ENCODE data around the gene EDEM2. TPM values are rescaled to one million over a fixed set of nuclear protein-coding genes. Genes with fewer than 3 reads are reported as not detected.
A peak's percentile ranks its signal among the peaks of the same experiment; 100 is the strongest.
"Not testable (repeated sequence)": the region's sequence is repeated elsewhere in the genome, so short reads cannot be mapped to it uniquely, and the experiment has no call there.

The EDEM2 gene, protein sequence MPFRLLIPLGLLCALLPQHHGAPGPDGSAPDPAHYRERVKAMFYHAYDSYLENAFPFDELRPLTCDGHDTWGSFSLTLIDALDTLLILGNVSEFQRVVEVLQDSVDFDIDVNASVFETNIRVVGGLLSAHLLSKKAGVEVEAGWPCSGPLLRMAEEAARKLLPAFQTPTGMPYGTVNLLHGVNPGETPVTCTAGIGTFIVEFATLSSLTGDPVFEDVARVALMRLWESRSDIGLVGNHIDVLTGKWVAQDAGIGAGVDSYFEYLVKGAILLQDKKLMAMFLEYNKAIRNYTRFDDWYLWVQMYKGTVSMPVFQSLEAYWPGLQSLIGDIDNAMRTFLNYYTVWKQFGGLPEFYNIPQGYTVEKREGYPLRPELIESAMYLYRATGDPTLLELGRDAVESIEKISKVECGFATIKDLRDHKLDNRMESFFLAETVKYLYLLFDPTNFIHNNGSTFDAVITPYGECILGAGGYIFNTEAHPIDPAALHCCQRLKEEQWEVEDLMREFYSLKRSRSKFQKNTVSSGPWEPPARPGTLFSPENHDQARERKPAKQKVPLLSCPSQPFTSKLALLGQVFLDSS
- 1 to 10 TPM; 5.3 to 8.6 TPM for polyA plus RNA-seq

DNA sequence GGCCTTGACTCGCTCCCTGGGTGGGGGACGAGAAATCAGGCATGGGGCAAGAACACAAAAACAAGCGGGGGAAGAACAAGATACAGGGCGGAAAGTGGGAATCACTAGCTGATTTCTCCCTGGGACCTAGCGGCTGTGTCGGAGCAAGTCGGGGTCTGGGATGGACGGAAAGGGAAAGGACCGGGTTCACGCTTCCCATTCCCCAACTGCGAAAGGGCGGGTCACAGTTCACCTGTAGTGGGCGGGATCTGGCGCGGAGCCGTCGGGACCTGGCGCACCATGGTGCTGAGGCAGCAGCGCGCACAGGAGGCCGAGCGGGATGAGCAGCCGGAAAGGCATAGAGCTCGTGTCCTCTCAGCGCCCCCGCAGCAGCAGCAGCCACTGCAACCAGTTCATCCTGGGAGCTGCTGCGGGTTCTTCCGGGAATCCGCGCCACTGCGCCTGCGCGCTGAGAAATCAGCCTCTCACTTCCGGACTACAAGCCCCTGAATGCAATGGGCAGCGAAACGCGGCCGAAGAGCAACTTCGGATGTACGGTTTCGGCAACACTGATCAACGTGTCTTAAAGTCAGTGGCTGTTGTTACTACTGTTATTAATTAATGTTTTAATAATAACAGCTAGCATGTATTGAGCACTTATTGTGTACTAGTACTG lies at the start of gene EDEM2:
EDEM2 (minus strand) TSS at position 417 of the 655 bp plus-strand sequence; CDS start at position 339, 78 bp downstream.
- H3K4me1 ChIP-seq (ENCODE audit: control insufficient read depth in 2 of 2, insufficient read depth in 2 of 2, low read length in 1 of 2), result no peaks in the 10 kb centered on the region
- peak within 1 kb of the TSS; percentile 92 to 96 for H3K27ac ChIP-seq (ENCODE audit: low read depth in 2 of 2, low read length in 1 of 2)
- no peaks in the 10 kb centered on the region for H3K9me3 ChIP-seq (ENCODE audit: control insufficient read depth in 2 of 2, insufficient read depth in 1 of 2, low read depth in 1 of 2, low read length in 1 of 2)
- H3K4me3 ChIP-seq (ENCODE audit: low read depth in 1 of 2, low read length in 2 of 2), result peak within 1 kb of the TSS; percentile 85 to 88
- WGBS, 2 donors, result 0 to 1% methylated on average over 37 to 42 of the region's 42 CpGs
- no peaks in the 10 kb centered on the region for H3K27me3 ChIP-seq (ENCODE audit: control insufficient read depth in 1 of 2, insufficient read depth in 2 of 2, low read length in 2 of 2)
- H3K36me3 ChIP-seq (ENCODE audit: control insufficient read depth in 2 of 2, insufficient read depth in 2 of 2, low read length in 1 of 2), result no peaks in the 10 kb centered on the region

DNA sequence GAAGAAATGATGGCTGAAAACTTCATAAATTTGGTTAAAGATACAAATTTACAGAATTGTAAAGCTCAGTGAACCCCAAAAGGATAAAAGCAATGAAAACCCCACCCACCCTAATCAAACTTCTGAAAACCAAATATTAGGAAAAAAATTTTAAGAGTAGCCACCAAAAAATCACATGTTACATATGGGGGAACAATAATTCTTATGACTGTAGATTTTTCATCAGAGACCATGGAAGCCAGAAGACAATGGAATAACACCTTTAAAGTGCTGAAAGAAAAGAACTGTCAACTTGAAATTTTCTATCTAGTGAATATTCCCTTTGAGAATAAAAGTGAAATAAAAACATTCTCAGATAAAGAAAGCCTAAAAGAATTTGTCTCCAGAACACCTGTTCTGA lies 49.2 kb upstream of the EDEM2 start:
- no peak overlapping the region for H3K4me3 ChIP-seq (ENCODE audit: low read depth in 1 of 2, low read length in 2 of 2)
- no peaks in the 10 kb centered on the region for H3K9me3 ChIP-seq (ENCODE audit: control insufficient read depth in 2 of 2, insufficient read depth in 1 of 2, low read depth in 1 of 2, low read length in 1 of 2)

DNA sequence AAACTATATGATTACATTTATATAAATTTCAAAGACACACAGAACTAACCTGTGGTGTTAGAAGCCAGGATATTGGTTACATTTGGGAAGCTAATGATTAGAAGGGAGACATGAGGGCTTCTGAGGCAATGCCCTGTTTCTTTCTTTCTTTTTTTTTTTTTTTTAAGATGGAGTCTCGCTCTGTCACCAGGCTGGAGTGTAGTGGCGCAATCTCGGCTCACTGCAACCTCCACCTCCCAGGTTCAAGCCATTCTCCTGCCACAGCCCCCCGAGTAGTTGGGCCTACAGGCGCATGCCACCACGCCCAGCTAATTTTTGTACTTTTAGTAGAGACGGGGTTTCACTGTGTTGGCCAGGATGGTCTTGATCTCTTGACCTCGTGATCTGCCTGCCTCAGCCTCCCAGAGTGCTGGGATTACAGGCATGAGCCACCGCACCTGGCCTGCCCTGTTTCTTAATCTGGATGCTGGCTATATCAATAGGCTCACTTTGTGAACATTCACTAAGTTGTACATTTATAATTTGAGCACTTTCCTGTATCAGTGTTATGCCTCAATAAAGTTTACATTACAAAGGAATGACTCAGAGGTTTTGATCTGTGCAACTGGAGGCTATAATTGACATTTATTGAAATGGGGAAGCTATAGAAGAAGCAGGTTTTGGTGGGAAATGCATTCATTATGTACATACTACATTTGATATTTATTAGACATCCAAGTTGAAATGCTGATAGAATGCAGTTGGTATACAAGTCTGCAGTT lies 46.1 kb upstream of the EDEM2 start:
- H3K27me3 ChIP-seq (ENCODE audit: control insufficient read depth in 1 of 2, insufficient read depth in 2 of 2, low read length in 2 of 2); H3K9me3 ChIP-seq (ENCODE audit: control insufficient read depth in 2 of 2, insufficient read depth in 1 of 2, low read depth in 1 of 2, low read length in 1 of 2); H3K4me3 ChIP-seq (ENCODE audit: low read depth in 1 of 2, low read length in 2 of 2); H3K36me3 ChIP-seq (ENCODE audit: control insufficient read depth in 2 of 2, insufficient read depth in 2 of 2, low read length in 1 of 2); H3K4me1 ChIP-seq (ENCODE audit: control insufficient read depth in 2 of 2, insufficient read depth in 2 of 2, low read length in 1 of 2); H3K27ac ChIP-seq (ENCODE audit: low read depth in 2 of 2, low read length in 1 of 2): not testable (repeated sequence)
- 88 to 90% methylated on average over 9 of the region's 9 CpGs for WGBS, 2 donors

More for the DNA sequence above, 49.2 kb upstream of the EDEM2 start:
- Histone ChIP-seq H3K27ac (ENCODE audit: low read depth in 2 of 2, low read length in 1 of 2) (no peak overlapping the region), H3K36me3 (ENCODE audit: control insufficient read depth in 2 of 2, insufficient read depth in 2 of 2, low read length in 1 of 2) (no peaks in the 10 kb centered on the region), H3K27me3 (ENCODE audit: control insufficient read depth in 1 of 2, insufficient read depth in 2 of 2, low read length in 2 of 2) (no peaks in the 10 kb centered on the region), H3K4me1 (ENCODE audit: control insufficient read depth in 2 of 2, insufficient read depth in 2 of 2, low read length in 1 of 2) (no peaks in the 10 kb centered on the region)

DNA sequence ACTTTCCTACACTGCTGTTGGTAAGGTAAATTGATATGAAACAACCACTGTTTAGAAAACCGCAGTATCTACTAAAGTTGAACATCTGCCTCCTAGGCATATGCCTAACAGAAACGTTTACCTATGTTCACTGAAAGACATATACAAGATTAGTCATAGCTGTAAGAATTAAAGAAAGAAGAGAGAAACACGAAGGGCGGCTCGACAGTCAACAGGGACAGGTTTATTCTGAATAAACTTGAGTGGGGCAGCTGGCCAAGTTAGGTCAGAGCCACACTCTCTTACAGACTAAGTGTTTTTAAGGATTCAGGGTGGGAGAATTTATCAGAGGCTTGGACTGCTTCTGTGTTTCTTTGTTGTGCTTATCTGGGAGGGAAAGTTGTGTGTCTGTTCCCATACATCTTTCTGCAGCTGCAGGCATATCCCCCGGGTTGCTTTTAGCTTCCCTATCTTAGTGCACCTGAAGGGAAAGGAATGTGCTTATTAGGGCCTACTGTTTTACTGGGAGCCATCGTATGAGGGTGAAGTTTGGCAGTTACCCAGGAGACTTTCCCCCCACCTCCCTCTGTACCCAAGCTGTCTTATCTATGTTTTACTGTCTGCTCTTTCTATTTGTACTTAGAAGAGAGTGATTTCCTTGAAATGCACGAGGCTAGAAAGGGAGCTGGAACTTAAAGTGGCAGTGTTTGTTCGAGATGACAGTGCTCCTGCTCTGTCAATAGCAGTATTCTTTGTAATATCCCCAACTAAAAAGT lies 45.2 kb upstream of the EDEM2 start:
- H3K4me3 ChIP-seq (ENCODE audit: low read depth in 1 of 2, low read length in 2 of 2), result no peak overlapping the region
- 43 to 47% methylated on average over 9 of the region's 9 CpGs for WGBS, 2 donors
- no peaks in the 10 kb centered on the region for H3K36me3 ChIP-seq (ENCODE audit: control insufficient read depth in 2 of 2, insufficient read depth in 2 of 2, low read length in 1 of 2)
- H3K27me3 ChIP-seq (ENCODE audit: control insufficient read depth in 1 of 2, insufficient read depth in 2 of 2, low read length in 2 of 2), result no peaks in the 10 kb centered on the region
- H3K4me1 ChIP-seq (ENCODE audit: control insufficient read depth in 2 of 2, insufficient read depth in 2 of 2, low read length in 1 of 2), result no peaks in the 10 kb centered on the region
- no peak overlapping the region for H3K27ac ChIP-seq (ENCODE audit: low read depth in 2 of 2, low read length in 1 of 2)
- no peaks in the 10 kb centered on the region for H3K9me3 ChIP-seq (ENCODE audit: control insufficient read depth in 2 of 2, insufficient read depth in 1 of 2, low read depth in 1 of 2, low read length in 1 of 2)

DNA sequence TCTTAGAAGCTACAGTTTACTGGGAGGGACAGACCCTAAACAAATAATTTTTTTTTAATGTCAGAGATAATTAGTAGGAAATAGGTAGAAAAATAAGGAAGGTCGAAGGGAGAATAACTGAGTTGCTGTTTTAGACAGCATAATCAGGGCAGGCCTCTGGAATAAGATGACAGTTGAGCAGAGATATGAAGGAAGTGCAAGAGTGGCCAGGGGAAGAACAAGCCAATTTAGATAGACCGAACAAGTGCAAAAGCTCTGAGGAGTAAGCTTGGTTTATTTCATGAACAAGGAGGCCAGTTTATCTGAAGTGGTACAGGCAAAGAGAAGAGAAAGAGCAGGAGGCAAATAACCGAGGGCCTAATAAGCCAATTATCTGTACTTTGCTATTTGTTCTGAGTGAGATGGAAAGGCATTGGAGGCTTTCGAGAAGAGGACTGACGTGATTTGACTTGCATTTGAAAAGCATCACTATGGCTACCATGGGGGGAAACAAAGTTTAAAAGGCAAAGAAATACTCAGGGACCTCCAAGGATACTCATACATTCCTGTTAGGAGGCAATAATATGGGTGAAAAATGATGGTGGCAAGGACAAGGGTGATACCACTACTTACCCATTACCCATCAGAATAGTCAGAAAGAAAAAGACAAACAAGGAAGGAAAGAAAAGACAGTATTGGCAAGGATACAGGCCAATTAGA lies 44.4 kb upstream of the EDEM2 start:
- Histone ChIP-seq H3K27me3 (ENCODE audit: control insufficient read depth in 1 of 2, insufficient read depth in 2 of 2, low read length in 2 of 2) (no peaks in the 10 kb centered on the region), H3K36me3 (ENCODE audit: control insufficient read depth in 2 of 2, insufficient read depth in 2 of 2, low read length in 1 of 2) (no peaks in the 10 kb centered on the region), H3K4me3 (ENCODE audit: low read depth in 1 of 2, low read length in 2 of 2) (no peak overlapping the region), H3K4me1 (ENCODE audit: control insufficient read depth in 2 of 2, insufficient read depth in 2 of 2, low read length in 1 of 2) (no peaks in the 10 kb centered on the region), H3K9me3 (ENCODE audit: control insufficient read depth in 2 of 2, insufficient read depth in 1 of 2, low read depth in 1 of 2, low read length in 1 of 2) (no peaks in the 10 kb centered on the region), H3K27ac (ENCODE audit: low read depth in 2 of 2, low read length in 1 of 2) (no peak overlapping the region)
- 76 to 86% methylated on average over 5 of the region's 5 CpGs for WGBS, 2 donors

DNA sequence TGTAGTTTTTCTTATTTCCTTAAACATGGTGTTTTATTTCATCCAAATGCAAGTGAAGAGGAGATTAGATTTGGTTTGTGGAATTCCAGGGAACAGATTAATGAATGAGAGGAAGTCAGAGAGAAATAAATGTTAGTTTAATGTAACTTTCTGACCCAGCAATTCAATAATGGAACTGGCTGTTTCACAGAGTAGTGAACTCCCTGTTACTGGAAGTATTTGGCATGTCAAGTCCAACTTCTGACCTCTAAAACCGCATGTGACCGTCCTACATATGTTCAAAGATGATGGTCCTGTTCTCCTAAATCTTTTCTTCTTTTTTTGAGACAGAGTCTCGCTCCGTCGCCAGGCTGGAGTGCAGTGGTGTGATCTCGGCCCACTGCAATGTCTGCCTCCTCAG lies 43.4 kb upstream of the EDEM2 start:
- Histone ChIP-seq H3K36me3 (ENCODE audit: control insufficient read depth in 2 of 2, insufficient read depth in 2 of 2, low read length in 1 of 2) (no peaks in the 10 kb centered on the region), H3K9me3 (ENCODE audit: control insufficient read depth in 2 of 2, insufficient read depth in 1 of 2, low read depth in 1 of 2, low read length in 1 of 2) (no peaks in the 10 kb centered on the region), H3K4me1 (ENCODE audit: control insufficient read depth in 2 of 2, insufficient read depth in 2 of 2, low read length in 1 of 2) (no peaks in the 10 kb centered on the region), H3K27ac (ENCODE audit: low read depth in 2 of 2, low read length in 1 of 2) (no peak overlapping the region), H3K27me3 (ENCODE audit: control insufficient read depth in 1 of 2, insufficient read depth in 2 of 2, low read length in 2 of 2) (no peaks in the 10 kb centered on the region), H3K4me3 (ENCODE audit: low read depth in 1 of 2, low read length in 2 of 2) (no peak overlapping the region)
- WGBS, 2 donors, result 80 to 84% methylated on average over 6 of the region's 6 CpGs

DNA sequence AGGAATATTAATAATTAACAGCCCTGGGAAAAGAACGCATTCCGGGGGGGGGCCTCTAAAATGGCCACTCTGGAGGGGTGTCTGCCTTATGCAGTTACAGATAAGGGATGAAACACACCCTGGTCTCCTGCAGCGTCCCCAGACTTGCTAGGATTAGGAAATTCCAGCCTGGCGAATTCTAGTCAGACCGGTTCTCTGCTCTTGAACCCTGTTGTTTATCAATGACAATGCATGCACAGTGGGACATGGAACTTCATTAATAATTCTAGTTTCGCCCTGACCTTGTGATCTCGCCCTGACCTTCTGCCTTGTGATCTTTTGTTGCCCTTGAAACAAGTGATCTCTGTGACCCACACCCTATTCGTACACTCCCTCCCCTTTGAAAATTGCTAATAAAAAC lies 42.1 kb upstream of the EDEM2 start:
- H3K4me1 ChIP-seq (ENCODE audit: control insufficient read depth in 2 of 2, insufficient read depth in 2 of 2, low read length in 1 of 2), result not testable (repeated sequence)
- 70 to 78% methylated on average over 8 of the region's 8 CpGs for WGBS, 2 donors

DNA sequence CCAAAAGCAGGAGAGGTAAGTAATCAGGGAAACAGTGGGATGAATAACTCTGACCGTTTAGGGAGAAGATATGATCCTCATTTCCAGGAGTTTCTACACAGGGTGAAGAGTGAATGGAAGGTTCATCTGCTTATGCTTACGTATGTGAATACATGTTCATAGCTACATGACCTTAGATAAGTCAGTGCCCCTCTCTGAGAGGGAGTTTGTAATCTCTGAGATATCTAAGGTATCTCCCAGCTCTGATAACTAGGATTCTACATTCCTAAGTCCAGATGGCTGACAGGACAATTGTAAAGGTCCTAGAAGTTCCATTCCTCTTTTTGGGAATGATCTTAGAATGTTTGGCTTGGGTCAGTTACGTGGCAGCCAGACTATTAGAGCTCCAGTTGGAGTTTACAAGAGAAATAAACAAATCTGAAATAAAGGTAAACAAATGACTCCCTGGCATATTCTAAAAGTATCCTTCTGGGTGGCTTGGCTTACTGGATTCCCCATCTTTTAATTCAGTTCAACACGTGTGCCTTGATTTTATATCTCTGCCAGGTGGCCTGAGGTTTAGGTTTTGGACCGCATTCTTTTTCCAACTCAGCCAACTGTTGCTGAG lies 40.6 kb upstream of the EDEM2 start:
- H3K36me3 ChIP-seq (ENCODE audit: control insufficient read depth in 2 of 2, insufficient read depth in 2 of 2, low read length in 1 of 2), result no peaks in the 10 kb centered on the region
- WGBS, 2 donors, result 62 to 70% methylated on average over 5 of the region's 5 CpGs
- H3K4me3 ChIP-seq (ENCODE audit: low read depth in 1 of 2, low read length in 2 of 2), result no peak overlapping the region
- H3K4me1 ChIP-seq (ENCODE audit: control insufficient read depth in 2 of 2, insufficient read depth in 2 of 2, low read length in 1 of 2), result no peaks in the 10 kb centered on the region
- H3K27me3 ChIP-seq (ENCODE audit: control insufficient read depth in 1 of 2, insufficient read depth in 2 of 2, low read length in 2 of 2), result no peaks in the 10 kb centered on the region
- H3K9me3 ChIP-seq (ENCODE audit: control insufficient read depth in 2 of 2, insufficient read depth in 1 of 2, low read depth in 1 of 2, low read length in 1 of 2), result no peaks in the 10 kb centered on the region
- H3K27ac ChIP-seq (ENCODE audit: low read depth in 2 of 2, low read length in 1 of 2), result no peak overlapping the region

More for the DNA sequence above, 42.1 kb upstream of the EDEM2 start:
- not testable (repeated sequence) for H3K36me3 ChIP-seq (ENCODE audit: control insufficient read depth in 2 of 2, insufficient read depth in 2 of 2, low read length in 1 of 2); H3K27ac ChIP-seq (ENCODE audit: low read depth in 2 of 2, low read length in 1 of 2); H3K9me3 ChIP-seq (ENCODE audit: control insufficient read depth in 2 of 2, insufficient read depth in 1 of 2, low read depth in 1 of 2, low read length in 1 of 2); H3K27me3 ChIP-seq (ENCODE audit: control insufficient read depth in 1 of 2, insufficient read depth in 2 of 2, low read length in 2 of 2); H3K4me3 ChIP-seq (ENCODE audit: low read depth in 1 of 2, low read length in 2 of 2)
